Stimulated activated effector memory CD8-positive, alpha-beta T cell treated with anti-CD3 and anti-CD28 coated beads, Interleukin-12 subunit alpha, Interleukin-12 subunit beta, amount 100 ng/mL, for 72 hours (primary cell): Measurements from ENCODE around the gene MEGF9.

ENCODE experiments used
- ATAC-seq: fragments of 150-1000 bp; cut with Tn5 transposase; 2 replicates; pipeline ENCODE4 v1.10.0; 2021
- DNase-seq, 2 donors: peaks; one replicate each; pipeline ENCODE4 v3.0.0; 2021 to 2022; ENCODE audit warnings: low spot score in 2 of 2
- H3K27ac Mint-ChIP-seq: one replicate; pipeline ENCODE4 v1.8.0; 2022; ENCODE audit warnings: mild to moderate bottlenecking, mixed read lengths
- H3K36me3 Mint-ChIP-seq: one replicate; pipeline ENCODE4 v1.8.0; 2022; ENCODE audit warnings: mild to moderate bottlenecking, mixed read lengths
- H3K4me1 Mint-ChIP-seq: one replicate; pipeline ENCODE4 v1.8.0; 2022; ENCODE audit warnings: mixed read lengths
- H3K4me3 Mint-ChIP-seq: one replicate; pipeline ENCODE4 v1.8.0; 2022; ENCODE audit warnings: mild to moderate bottlenecking, mixed read lengths
- H3K9me3 Mint-ChIP-seq: one replicate; pipeline ENCODE4 v1.8.0; 2022; ENCODE audit warnings: mixed read lengths

The MEGF9 gene

DNA sequence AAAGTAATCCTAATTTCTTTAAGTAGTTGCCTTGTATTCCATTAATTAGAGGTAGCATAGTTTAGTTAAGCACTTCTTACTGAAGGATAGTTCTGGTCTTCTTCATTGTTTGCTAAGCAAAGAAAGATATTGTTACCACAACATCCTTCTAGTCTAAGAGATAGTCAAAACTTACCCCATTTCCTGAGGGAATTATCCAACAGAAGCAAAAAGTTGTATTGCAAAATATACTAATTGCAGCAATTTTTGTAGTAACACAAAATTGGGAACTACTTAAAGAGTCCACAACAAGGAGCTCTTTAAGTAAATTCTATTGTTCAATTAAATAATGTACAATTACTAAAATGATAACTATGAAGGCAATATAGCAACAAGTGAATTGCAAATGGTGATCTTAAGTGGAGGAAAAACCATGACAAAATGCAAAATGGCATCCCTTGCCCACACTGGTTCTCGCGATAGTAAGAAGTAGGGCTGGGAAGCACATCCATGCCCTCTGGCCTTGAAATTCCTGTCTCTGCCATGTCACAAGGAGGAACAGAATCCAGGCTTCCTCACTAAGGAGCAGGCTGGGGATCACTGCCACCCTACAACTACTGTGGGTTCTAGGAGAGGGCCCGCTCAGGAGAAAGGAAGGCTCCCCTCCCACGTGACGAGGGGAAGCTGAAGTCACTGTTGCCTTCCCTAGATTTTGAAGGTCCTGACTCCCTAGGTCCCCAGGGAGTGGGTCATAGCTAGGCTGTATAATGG, 23.3 kb upstream of the MEGF9 start:
- ATAC-seq, result no peak
- Mint-ChIP-seq H3K27ac (no peak overlapping the region), H3K9me3 (no peaks in the 10 kb centered on the region), H3K36me3 (no peaks in the 10 kb centered on the region), H3K4me3 (no peak overlapping the region), H3K4me1 (no peaks in the 10 kb centered on the region)
- DNase-seq, result no peak

DNA sequence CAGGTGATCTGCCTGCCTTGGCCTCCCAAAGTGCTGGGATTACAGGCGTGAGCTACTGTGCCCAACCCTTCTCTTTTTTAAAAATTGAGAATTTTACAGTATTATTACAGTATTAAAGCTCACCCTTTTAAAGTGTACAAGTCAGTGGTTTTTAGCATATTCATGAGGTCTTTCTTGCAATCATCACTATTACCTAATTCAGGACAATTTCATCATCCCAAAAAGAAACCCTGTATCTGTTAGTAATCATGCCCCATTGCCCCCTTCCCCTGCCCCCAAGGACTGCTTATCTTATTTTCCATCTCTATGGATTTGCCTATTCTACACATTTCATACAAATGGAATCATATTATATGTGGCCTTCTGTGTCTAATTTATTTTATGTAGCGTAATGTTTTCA, 22.6 kb upstream of the MEGF9 start:
- Mint-ChIP-seq H3K4me1 (no peaks in the 10 kb centered on the region), H3K9me3 (no peaks in the 10 kb centered on the region), H3K36me3 (no peaks in the 10 kb centered on the region), H3K27ac (no peak overlapping the region), H3K4me3 (no peak overlapping the region)
- DNase-seq (no peak), ATAC-seq (no peak)

DNA sequence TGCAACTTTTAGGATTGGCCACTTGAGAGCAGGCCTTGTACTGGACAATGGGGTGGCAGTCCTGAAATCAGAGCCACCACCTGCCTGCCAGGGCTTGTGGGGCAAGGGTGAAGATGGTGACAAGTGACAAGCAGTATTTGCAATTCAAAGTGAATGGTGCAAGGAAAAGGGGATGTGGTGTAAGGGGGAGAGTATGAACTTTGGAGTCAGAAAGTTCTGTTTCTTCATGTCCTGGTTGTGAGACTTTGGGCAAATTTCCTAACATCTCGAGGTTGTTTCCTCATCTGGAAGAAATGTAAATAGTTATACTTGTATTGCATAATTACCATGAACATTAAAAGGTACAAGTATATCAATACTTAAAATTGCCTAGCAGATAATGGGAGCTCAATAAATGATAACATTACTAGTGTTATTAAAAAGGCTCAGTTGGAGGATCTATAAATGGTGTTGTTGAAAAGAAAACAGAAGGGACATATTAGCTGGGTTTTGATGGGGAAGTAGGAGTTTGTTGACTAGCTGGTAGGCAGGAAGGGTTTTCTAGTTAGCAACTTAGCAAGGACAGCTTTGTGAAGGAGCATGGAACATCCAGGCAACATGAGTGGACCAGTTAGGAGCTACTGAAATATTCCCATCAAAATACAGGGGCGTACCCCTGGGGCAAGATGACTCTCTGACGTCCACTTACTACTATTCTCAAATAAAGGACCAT, 21.3 kb upstream of the MEGF9 start:
- Mint-ChIP-seq H3K27ac (no peak overlapping the region), H3K4me3 (no peak overlapping the region), H3K4me1 (no peaks in the 10 kb centered on the region), H3K36me3 (no peaks in the 10 kb centered on the region), H3K9me3 (no peaks in the 10 kb centered on the region)
- no peak for ATAC-seq
- no peak for DNase-seq

DNA sequence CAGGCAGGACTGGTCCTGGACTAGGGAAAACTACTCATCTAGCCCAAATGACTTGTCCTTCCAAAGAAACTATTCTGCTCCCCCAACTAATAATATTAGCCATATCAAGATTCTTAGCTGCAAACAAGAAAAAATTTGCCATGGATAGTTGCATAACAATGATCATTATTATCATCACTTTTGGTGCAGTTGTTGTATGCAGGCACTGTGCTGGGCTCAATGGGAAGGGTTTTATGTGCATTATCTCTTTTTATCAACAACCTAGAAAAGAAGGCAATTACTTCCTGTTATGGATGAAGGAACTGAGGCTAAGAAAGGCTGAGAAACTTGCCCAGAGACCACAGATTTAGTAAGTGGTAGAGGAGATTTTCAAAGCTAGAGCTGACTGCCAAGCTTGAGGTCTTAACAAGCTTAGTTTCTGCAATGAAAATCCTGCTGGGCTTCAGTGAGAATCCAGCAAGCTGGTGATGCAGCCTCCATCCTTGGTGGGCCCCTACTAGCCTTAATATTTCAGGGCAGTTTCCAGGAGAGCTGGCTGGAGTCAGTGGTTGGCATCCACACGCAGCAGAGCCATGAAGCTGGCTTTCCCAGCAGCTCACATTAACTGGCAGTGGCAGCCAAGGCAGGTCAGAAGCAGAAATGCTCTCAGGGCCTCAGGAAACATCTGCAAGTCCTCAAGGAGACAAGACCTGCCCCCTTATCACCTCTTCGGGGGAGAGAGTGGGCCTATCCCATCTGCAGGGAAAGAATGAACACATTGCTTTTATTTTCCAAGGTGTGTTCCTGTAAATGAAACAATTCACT, 20.5 kb upstream of the MEGF9 start:
- Mint-ChIP-seq H3K27ac (no peak overlapping the region), H3K4me3 (no peak overlapping the region), H3K4me1 (no peaks in the 10 kb centered on the region), H3K36me3 (no peaks in the 10 kb centered on the region), H3K9me3 (no peaks in the 10 kb centered on the region)
- no peak for DNase-seq
- no peak for ATAC-seq

DNA sequence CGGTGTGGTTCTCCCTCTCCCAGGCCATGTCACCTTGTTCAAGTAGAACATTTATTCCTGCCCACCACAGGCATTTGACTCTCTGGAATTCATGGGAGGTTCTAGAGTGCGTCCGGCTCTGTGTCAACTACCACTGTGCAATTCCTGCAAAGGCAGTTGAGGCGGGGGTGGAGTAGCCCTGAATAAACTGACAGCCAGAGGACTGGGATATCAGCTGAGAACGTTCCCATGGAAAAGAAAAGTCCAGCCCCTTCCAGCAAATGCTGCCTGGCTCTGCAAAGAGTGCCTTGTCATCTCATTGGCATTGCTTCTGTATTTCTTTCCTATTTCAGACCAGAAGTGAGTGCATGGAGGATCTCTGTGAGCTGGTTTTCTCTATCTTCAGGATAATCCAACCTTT, 18.9 kb upstream of the MEGF9 start:
- Mint-ChIP-seq H3K4me3 (no peak overlapping the region), H3K27ac (no peak overlapping the region), H3K9me3 (no peaks in the 10 kb centered on the region), H3K36me3 (no peaks in the 10 kb centered on the region), H3K4me1 (no peaks in the 10 kb centered on the region)
- DNase-seq (no peak), ATAC-seq (no peak)

DNA sequence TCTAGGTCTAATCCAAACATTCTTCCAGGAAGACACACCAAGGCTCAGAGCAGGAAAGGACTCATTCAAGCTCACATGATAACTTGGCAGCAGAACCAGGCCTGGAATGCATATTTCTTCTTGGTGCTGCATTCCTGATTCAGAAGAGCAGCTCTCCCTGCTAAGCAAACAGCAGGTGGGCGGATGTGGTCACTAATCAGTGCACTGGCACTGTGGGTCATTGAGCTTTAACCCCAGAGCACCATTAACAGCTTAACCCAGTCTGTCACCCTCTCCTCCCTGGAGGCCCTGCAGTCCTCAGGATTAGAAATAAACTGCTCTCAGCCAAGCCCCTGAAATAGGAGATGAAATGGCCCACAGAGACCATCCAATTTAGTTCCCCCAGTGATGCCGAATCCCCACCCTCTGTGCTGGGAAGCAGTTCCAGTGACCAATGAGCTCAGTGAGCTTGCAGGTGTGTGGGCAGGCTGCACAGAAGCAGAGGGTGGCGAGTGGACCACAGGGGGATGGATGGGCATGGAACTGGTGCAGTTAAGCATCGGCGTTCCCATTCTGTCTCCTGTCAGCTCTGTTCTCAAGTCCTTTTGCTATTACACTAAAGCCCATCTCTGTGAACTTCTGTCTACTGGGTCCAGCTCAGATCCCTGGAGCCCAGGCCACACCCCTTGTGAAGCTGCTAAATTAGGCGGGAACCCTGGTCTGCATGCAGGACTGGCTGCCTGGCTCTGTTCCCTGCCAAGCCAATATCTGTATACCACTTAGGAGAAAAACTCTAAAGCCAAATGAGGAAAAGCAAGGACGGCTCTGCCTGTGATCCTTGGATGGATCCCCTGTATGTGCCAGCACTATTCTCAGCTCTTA, 16.6 kb upstream of the MEGF9 start:
- Mint-ChIP-seq H3K9me3 (no peaks in the 10 kb centered on the region), H3K4me1 (peaks cover 4% of the 10 kb centered on the region), H3K27ac (no peak overlapping the region), H3K36me3 (no peaks in the 10 kb centered on the region), H3K4me3 (no peak overlapping the region)
- ATAC-seq (no peak), DNase-seq (no peak)

DNA sequence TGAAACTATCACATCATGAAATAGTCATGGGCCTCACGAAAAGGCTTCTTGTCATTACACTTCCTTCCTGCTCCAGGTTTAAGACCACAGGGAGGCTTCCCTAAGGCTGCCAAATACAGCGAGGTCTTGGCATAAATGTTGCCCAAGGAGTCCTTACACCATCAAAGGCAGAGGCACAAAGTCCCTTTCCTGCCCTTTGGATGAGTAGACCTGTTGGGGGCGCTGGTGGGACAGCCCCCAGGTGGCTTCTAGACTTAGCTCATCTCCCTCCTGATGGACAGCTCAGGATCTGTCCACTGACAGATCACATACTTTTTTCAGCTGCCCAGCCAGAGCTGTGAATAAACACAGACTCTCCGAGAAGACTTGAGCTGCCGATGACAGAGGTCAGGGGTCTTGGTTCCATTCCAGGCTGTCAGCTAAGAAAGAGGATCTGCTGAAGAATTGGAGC, 15.5 kb upstream of the MEGF9 start:
- Mint-ChIP-seq H3K4me3 (no peak overlapping the region), H3K36me3 (no peaks in the 10 kb centered on the region), H3K9me3 (no peaks in the 10 kb centered on the region), H3K27ac (no peak overlapping the region), H3K4me1 (peaks cover 4% of the 10 kb centered on the region)
- ATAC-seq (no peak), DNase-seq (no peak)

DNA sequence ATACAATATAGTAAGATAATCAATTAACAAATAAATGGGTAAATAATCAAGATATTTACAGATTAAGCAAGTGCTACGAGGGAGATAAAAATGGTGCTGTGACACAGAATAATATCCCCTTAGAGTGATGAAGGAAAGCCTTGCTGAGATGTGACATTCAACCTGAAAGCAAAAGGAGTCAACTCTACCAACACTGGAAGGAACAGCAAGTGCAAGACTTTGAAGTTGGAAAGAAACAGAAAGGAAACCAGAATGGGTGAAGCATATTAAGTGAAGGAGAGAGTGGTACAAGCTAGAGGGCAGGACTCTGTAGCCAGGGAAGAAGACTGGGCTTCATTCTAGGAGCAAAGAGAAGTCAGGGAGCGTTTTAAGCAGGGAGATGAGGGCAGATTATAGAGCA, 12.2 kb upstream of the MEGF9 start:
- Mint-ChIP-seq H3K4me3 (no peak overlapping the region), H3K36me3 (no peaks in the 10 kb centered on the region), H3K4me1 (peaks cover 4% of the 10 kb centered on the region), H3K9me3 (no peaks in the 10 kb centered on the region), H3K27ac (no peak overlapping the region)
- ATAC-seq, result no peak
- DNase-seq, result no peak

DNA sequence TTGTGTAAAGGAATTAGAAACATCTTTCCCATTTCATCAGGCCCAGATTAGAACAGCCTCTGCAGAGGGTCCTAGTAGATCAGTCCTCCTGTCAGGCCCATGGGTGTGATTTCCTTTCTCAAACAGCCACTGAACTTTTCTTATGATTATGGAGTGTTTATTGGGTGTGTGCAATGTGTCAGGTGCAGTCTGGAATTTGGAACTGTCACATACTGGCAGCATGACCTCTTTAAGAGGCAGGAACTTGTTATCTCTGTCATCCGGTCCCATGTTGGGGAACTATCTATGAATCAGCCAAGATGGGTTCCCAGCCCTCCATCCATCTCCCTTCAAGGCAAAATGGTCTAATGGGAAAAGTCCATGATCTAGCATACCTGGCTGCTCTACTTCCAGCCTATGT, 11.6 kb upstream of the MEGF9 start:
- DNase-seq, result no peak
- no peaks in the 10 kb centered on the region for H3K36me3 Mint-ChIP-seq
- no peak for ATAC-seq
- no peak overlapping the region for H3K27ac Mint-ChIP-seq
- H3K9me3 Mint-ChIP-seq, result no peaks in the 10 kb centered on the region
- peaks cover 4% of the 10 kb centered on the region for H3K4me1 Mint-ChIP-seq
- H3K4me3 Mint-ChIP-seq, result no peak overlapping the region

DNA sequence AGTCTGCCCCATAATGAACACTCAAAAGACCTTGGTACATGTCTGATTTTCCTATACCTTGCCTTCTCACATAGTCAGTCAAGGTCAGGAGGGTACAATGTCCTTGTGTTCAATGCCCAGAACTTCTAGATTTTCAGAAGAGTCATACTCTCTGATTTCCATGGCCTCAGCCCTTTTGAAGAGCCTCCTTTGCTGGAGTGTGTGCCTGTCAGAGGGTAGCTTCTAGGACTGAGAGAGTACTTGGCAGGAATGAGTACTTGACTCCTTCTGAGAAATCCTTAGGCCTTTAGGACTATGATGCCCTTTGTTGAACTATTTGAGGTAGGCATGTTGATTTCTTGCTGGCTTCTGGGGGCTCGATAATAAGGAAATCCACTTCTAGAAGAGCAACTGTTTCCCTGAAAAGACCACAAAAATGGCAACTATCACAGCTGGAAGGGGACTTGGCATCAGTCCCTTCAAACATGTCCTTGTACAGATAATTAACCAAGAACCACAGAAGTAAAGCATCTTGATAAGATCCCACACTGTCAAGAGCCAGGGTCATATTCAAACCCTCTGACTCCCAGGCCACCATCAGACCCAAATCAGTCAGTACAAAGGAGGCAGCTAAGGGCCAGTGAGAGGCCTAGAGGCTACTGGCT, 10.6 kb upstream of the MEGF9 start:
- no peaks in the 10 kb centered on the region for H3K9me3 Mint-ChIP-seq
- DNase-seq (no peak), ATAC-seq (no peak)
- H3K4me1 Mint-ChIP-seq, result peaks cover 4% of the 10 kb centered on the region
- no peaks in the 10 kb centered on the region for H3K36me3 Mint-ChIP-seq
- no peak overlapping the region for H3K27ac Mint-ChIP-seq
- no peak overlapping the region for H3K4me3 Mint-ChIP-seq

DNA sequence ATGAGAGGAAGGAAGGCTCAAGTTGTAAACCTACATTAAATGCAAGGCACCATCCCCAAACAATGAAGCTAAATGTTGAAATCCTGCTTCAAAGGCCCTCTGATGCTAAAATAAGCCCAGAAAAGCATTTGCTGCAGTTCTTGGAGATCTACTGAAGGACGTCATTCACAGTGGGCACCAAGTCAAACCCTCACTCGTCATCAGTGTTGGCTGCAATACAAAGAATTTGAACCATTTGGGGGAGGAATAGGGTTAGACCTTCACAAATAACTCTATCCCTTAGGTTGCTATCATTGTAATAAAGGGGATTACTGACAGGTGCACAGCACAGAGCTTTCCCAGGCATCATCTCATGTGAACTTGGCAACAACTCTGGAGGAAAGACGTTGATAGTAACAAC, 9.3 kb upstream of the MEGF9 start:
- H3K9me3 Mint-ChIP-seq, result no peaks in the 10 kb centered on the region
- DNase-seq, result no peak
- peaks cover 4% of the 10 kb centered on the region for H3K4me1 Mint-ChIP-seq
- no peaks in the 10 kb centered on the region for H3K36me3 Mint-ChIP-seq
- no peak for ATAC-seq
- H3K4me3 Mint-ChIP-seq, result no peak overlapping the region
- no peak overlapping the region for H3K27ac Mint-ChIP-seq

DNA sequence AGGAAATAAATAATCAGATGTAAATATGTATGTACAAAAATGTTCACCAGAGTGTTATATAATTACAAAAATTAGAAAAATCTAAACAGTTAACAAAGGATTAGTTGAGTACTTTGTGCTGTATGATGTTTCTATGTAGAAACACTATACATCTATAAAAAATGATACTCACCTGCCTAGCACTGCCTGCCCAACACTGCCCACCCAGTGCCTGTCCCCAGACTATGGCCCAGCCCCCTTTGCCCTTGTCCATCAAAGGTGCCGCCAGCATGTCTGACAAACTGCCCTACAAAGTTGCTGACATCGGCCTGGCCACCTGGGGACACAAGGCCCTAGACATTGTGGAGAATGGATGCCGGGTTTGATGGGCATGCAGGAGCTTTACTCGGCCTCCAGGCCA, 6.1 kb upstream of the MEGF9 start:
- Mint-ChIP-seq H3K27ac (no peak overlapping the region), H3K9me3 (no peaks in the 10 kb centered on the region), H3K36me3 (no peaks in the 10 kb centered on the region), H3K4me1 (no peaks in the 10 kb centered on the region), H3K4me3 (no peak overlapping the region)
- ATAC-seq, result no peak
- DNase-seq, result no peak

DNA sequence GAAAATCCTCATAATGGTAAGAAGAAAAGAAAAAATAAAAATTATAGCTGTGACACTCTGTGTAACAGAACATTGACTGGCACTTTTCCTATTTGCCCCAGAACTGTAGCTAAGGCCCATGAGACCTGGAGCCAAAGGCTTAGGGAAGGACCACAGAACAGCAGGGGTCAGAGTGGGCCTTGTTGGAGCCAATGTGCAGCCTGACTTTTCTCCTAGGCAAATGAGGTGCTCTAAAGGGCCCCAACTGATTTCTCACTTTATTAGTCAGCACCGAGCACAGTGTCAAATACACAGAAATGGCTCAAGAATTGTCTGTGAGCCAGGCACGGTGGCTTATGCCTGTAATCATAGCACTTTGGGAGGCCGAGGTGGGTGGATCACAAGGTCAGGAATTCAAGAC, 4.0 kb upstream of the MEGF9 start:
- DNase-seq (no peak), ATAC-seq (no peak)
- no peak overlapping the region for H3K27ac Mint-ChIP-seq
- no peak overlapping the region for H3K4me3 Mint-ChIP-seq
- peaks cover 4% of the 10 kb centered on the region for H3K36me3 Mint-ChIP-seq
- peaks cover 8% of the 10 kb centered on the region for H3K4me1 Mint-ChIP-seq
- no peaks in the 10 kb centered on the region for H3K9me3 Mint-ChIP-seq

DNA sequence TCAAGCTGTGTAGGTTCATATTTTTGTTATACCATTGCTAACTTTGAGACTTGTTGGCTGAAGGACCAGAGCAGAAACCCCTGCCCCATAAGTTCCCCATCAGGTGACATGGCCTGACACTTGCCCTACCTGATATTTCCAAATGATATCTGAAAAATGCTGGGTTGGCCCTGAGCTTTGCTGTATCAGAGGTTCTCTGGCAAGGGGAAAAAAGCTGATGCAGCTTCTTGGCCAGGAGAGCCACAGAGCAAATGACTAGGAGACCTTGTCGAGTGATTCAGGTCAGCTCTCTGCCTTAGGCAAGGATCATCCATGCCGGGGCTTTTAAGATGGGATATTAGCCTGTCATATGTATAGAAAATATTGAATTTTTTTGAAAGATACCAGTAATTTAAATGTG, 2.9 kb upstream of the MEGF9 start:
- peaks cover 19% of the 10 kb centered on the region for H3K4me1 Mint-ChIP-seq
- no peak overlapping the region for H3K4me3 Mint-ChIP-seq
- peaks cover 7% of the 10 kb centered on the region for H3K36me3 Mint-ChIP-seq
- H3K9me3 Mint-ChIP-seq, result no peaks in the 10 kb centered on the region
- DNase-seq (no peak), ATAC-seq (no peak)
- no peak overlapping the region for H3K27ac Mint-ChIP-seq

DNA sequence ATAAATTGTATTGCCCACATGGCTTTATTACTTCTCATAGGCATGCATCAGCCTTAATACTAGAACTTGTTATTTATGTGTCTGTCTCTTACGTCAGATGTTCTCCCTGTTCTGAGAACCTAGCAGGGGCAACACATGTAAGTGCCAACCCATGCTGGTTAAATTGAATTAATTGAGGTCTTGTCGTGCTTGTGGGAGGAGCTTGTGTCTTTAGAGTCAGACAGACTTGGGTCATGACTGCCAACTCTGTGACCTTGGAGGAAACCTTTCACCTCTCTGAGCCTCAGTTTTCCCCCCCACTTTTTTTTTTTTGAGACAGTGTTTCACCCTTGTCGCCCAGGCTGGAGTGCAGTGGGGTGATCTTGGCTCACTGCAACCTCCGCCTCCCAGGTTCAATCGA, 2.2 kb upstream of the MEGF9 start:
- no peak for DNase-seq
- Mint-ChIP-seq H3K27ac (no peak overlapping the region), H3K4me1 (peaks cover 24% of the 10 kb centered on the region), H3K4me3 (no peak overlapping the region), H3K36me3 (peaks cover 7% of the 10 kb centered on the region), H3K9me3 (no peaks in the 10 kb centered on the region)
- ATAC-seq, result no peak
